ENCODE measurements around the gene KLF17. TPM values are rescaled to one million over a fixed set of nuclear protein-coding genes. Genes with fewer than 3 reads are reported as not detected.
"Not testable (repeated sequence)": the region's sequence is repeated elsewhere in the genome, so short reads cannot be mapped to it uniquely, and the experiment has no call there.

The KLF17 gene
- total RNA-seq, 1 experiment from 2014 or later, result 0.26 TPM

DNA sequence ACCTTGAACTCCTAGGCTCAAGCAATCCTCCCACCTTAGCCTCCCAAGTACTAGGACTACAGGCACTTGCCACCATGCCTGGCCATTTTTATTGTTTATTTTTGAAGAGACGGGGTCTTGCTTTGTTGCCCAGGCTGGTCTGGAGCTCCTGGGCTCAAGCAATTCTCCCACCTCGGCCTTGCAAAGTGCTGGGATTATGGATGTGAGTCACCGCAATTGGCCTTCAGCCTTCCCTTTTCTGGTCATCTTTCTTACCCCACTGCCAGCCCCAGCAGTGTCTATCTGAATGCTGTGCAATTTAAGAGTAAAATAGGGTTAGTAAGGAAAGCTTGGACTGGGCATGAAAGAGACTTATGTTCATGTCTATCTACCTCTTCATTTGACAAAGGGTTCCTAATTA, 6.1 kb upstream of the KLF17 start:
- H3K9me2 ChIP-seq (replicated peaks; ENCODE audit: low read length), result no peaks in the 10 kb centered on the region
- TF ChIP-seq EZH2phosphoT487 (IDR thresholded peaks at IDR 0.05; ENCODE audit: borderline replicate concordance, low read length) (no peak), EZH2 (IDR thresholded peaks at IDR 0.05; ENCODE audit: low read length, unreplicated experiment) (no peak)
- TF ChIP-seq, protein P1, sequence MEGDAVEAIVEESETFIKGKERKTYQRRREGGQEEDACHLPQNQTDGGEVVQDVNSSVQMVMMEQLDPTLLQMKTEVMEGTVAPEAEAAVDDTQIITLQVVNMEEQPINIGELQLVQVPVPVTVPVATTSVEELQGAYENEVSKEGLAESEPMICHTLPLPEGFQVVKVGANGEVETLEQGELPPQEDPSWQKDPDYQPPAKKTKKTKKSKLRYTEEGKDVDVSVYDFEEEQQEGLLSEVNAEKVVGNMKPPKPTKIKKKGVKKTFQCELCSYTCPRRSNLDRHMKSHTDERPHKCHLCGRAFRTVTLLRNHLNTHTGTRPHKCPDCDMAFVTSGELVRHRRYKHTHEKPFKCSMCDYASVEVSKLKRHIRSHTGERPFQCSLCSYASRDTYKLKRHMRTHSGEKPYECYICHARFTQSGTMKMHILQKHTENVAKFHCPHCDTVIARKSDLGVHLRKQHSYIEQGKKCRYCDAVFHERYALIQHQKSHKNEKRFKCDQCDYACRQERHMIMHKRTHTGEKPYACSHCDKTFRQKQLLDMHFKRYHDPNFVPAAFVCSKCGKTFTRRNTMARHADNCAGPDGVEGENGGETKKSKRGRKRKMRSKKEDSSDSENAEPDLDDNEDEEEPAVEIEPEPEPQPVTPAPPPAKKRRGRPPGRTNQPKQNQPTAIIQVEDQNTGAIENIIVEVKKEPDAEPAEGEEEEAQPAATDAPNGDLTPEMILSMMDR (conservative IDR thresholded peaks at IDR 0.05; ENCODE audit: low read depth, low read length), result no peak
- intact Hi-C loops (cut with micrococcal nuclease), result no loop called here
- H3F3A ChIP-seq (ENCODE audit: low read length, unreplicated experiment), result no peaks in the 10 kb centered on the region
- H3K4me2 ChIP-seq (ENCODE audit: low read length), result no peak overlapping the region
- DNase-seq (peak; percentile 6), ATAC-seq (peak; percentile 27; the same call in 1 of the 2 replicates)
- peaks cover 6% of the 10 kb centered on the region for H3K4me1 ChIP-seq (ENCODE audit: insufficient read depth, low read length)
- no peaks in the 10 kb centered on the region for H4K20me1 ChIP-seq (ENCODE audit: low read length)
- H3K9ac ChIP-seq (ENCODE audit: low read length), result no peak overlapping the region
- no peaks in the 10 kb centered on the region for H3K36me3 ChIP-seq (ENCODE audit: low read depth, low read length)
- H3K27me3 ChIP-seq (ENCODE audit: low read length), result no peaks in the 10 kb centered on the region
- POLR2A ChIA-PET (ENCODE audit: unreplicated experiment), result interaction anchor here (0.5 to 0.6 kb wide), 2 partner anchors 39 to 81 kb away, joined by 3 to 11 read pairs; partner anchors contain the start of gene SLC6A9
- no TSS peak for BruUV-seq (replicated peaks)
- no peaks in the 10 kb centered on the region for H3K9me3 ChIP-seq (ENCODE audit: low read length)
- CTCF ChIA-PET, result no interaction called here
- H2AFZ ChIP-seq (ENCODE audit: low read length), result no peak overlapping the region
- H3K4me3 ChIP-seq (ENCODE audit: low read length), result no peak overlapping the region
- H3K27ac ChIP-seq (ENCODE audit: low read length), result no peak overlapping the region
- no peaks in the 10 kb centered on the region for H3K79me2 ChIP-seq (ENCODE audit: low read length)

DNA sequence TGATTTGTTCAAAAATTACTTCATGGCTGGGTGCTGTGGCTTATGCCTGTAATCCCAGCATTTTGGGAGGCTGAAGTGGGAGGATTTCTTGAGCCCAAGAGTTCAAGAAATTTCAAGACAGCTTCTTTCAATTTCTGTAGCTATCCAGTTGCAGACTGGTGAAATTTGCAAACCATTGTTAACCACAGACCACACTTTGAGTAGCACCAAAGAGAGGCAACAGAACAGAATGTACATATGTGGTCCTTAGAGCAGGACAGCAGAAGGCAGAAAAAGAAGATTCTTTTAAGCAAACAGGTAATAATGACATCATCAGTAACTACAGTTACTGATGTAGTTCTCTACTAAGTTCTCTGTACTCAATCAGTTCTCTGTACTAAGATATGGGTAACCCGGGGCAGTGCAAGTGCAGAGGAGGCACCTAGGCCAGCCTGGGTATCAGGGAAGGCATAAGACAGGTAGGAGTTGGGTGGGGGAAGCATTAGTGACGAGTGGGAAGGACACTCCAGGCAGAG, 5.5 kb upstream of the KLF17 start:
- no TSS peak for BruUV-seq (replicated peaks)
- Histone ChIP-seq H3F3A (ENCODE audit: low read length, unreplicated experiment) (no peaks in the 10 kb centered on the region), H3K27ac (ENCODE audit: low read length) (no peak overlapping the region), H3K9ac (ENCODE audit: low read length) (no peak overlapping the region), H4K20me1 (ENCODE audit: low read length) (no peaks in the 10 kb centered on the region), H3K4me1 (ENCODE audit: insufficient read depth, low read length) (peaks cover 3% of the 10 kb centered on the region), H3K9me3 (ENCODE audit: low read length) (no peaks in the 10 kb centered on the region), H3K36me3 (ENCODE audit: low read depth, low read length) (no peaks in the 10 kb centered on the region), H2AFZ (ENCODE audit: low read length) (no peak overlapping the region), H3K9me2 (replicated peaks; ENCODE audit: low read length) (no peaks in the 10 kb centered on the region), H3K27me3 (ENCODE audit: low read length) (no peaks in the 10 kb centered on the region), H3K4me2 (ENCODE audit: low read length) (no peak overlapping the region), H3K79me2 (ENCODE audit: low read length) (no peaks in the 10 kb centered on the region), H3K4me3 (ENCODE audit: low read length) (no peak overlapping the region)
- TF ChIP-seq EZH2phosphoT487 (IDR thresholded peaks at IDR 0.05; ENCODE audit: borderline replicate concordance, low read length) (no peak), EZH2 (IDR thresholded peaks at IDR 0.05; ENCODE audit: low read length, unreplicated experiment) (no peak)
- TF ChIP-seq, protein P1 (conservative IDR thresholded peaks at IDR 0.05; ENCODE audit: low read depth, low read length), result no peak
- ChIA-PET CTCF (no interaction called here), POLR2A (ENCODE audit: unreplicated experiment) (interaction anchor here (0.6 kb wide), 1 partner anchor 82 kb away, joined by 11 read pairs; the partner anchor contains the start of gene SLC6A9)
- DNase-seq, result no peak
- no peak for ATAC-seq
- intact Hi-C loops (cut with micrococcal nuclease), result no loop called here

DNA sequence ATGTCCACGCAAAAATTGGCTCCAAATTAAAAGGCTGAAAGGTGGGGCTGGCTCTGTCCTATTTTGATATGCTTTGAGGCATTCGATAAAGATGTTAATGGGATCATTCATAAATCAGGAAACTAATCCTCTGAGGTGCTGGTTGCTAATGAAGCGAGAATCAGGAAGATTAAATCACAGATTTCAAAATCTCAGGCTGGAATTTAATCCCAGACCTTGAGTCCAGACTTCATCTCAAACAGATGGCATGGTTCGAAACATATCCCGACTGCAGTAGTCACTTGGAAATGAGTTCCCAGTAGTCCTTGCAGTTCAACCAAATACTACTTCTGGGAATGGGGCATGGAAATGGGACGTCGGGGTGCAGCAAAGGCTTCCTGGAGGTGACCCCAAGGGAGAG, 4.5 kb upstream of the KLF17 start:
- no peak for ATAC-seq
- H3K9me3 ChIP-seq (ENCODE audit: low read length), result no peaks in the 10 kb centered on the region
- no peaks in the 10 kb centered on the region for H3K27me3 ChIP-seq (ENCODE audit: low read length)
- ChIA-PET POLR2A (ENCODE audit: unreplicated experiment) (no interaction called here), CTCF (no interaction called here)
- H3K4me3 ChIP-seq (ENCODE audit: low read length), result no peak overlapping the region
- no peaks in the 10 kb centered on the region for H3K36me3 ChIP-seq (ENCODE audit: low read depth, low read length)
- H3K79me2 ChIP-seq (ENCODE audit: low read length), result no peaks in the 10 kb centered on the region
- no peaks in the 10 kb centered on the region for H3K4me1 ChIP-seq (ENCODE audit: insufficient read depth, low read length)
- H3K4me2 ChIP-seq (ENCODE audit: low read length), result no peak overlapping the region
- H3F3A ChIP-seq (ENCODE audit: low read length, unreplicated experiment), result no peaks in the 10 kb centered on the region
- no peak for DNase-seq
- no peaks in the 10 kb centered on the region for H4K20me1 ChIP-seq (ENCODE audit: low read length)
- intact Hi-C loops (cut with micrococcal nuclease), result no loop called here
- no peak overlapping the region for H3K9ac ChIP-seq (ENCODE audit: low read length)
- no peaks in the 10 kb centered on the region for H3K9me2 ChIP-seq (replicated peaks; ENCODE audit: low read length)
- H2AFZ ChIP-seq (ENCODE audit: low read length), result no peak overlapping the region
- no peak overlapping the region for H3K27ac ChIP-seq (ENCODE audit: low read length)
- no TSS peak for BruUV-seq (replicated peaks)
- TF ChIP-seq, protein P1 (conservative IDR thresholded peaks at IDR 0.05; ENCODE audit: low read depth, low read length), result no peak
- TF ChIP-seq EZH2 (IDR thresholded peaks at IDR 0.05; ENCODE audit: low read length, unreplicated experiment), result no peak
- no peak for TF ChIP-seq EZH2phosphoT487 (IDR thresholded peaks at IDR 0.05; ENCODE audit: borderline replicate concordance, low read length)

DNA sequence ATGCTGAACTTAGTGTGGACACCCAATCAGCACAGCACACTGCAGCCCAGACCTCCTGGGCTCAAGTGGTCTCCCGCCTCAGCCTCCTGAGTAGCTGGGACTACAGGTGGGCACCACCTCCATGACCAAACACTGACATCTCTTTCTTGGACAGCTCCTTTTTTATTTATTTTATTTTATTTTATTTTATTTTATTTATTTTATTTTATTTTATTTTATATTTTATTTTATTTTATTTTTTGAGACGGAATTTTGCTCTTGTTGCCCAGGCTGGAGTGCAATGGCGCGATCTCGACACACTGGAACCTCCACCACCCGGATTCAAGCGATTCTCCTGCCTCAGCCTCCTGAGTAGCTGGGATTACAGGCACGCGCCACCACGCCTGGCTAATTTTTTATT, 1.3 kb upstream of the KLF17 start:
- H3K4me3 ChIP-seq (ENCODE audit: low read length); H3K36me3 ChIP-seq (ENCODE audit: low read depth, low read length); H3K4me2 ChIP-seq (ENCODE audit: low read length); H3K27ac ChIP-seq (ENCODE audit: low read length); ATAC-seq; H3K27me3 ChIP-seq (ENCODE audit: low read length); H3K79me2 ChIP-seq (ENCODE audit: low read length); H2AFZ ChIP-seq (ENCODE audit: low read length); CTCF ChIA-PET; H3K9ac ChIP-seq (ENCODE audit: low read length); H3F3A ChIP-seq (ENCODE audit: low read length, unreplicated experiment); H3K9me2 ChIP-seq (replicated peaks; ENCODE audit: low read length); intact Hi-C loops (cut with micrococcal nuclease); H3K9me3 ChIP-seq (ENCODE audit: low read length); BruUV-seq (replicated peaks); DNase-seq; H4K20me1 ChIP-seq (ENCODE audit: low read length); POLR2A ChIA-PET (ENCODE audit: unreplicated experiment); H3K4me1 ChIP-seq (ENCODE audit: insufficient read depth, low read length): not testable (repeated sequence)
